MM.1S (cell line): ENCODE results near the gene PIK3C2G.

Experiments used
- CTCF ChIP-seq: fragments of 300-600 bp; sonication (generic); IDR thresholded peaks from 2 replicates; pipeline ENCODE4 v1.5.1; 2016; ENCODE audit warnings: antibody characterized with exemption, low read length, mixed read lengths
- EZH2 ChIP-seq: fragments of 300-600 bp; sonication (generic); optimal IDR thresholded peaks from 2 replicates; pipeline ENCODE3; 2017; ENCODE audit warnings: low read depth, mild to moderate bottlenecking, antibody characterized with exemption, low read length, mixed read lengths

- TF ChIP-seq CTCF (no peak), EZH2 (no peak)
Measured at GRCh38 chr12:18422871-18423270, 161.6 kb downstream of the PIK3C2G start.
